Body of pancreas (tissue), 4 donors: ENCODE results near the gene MYOG. TPM values are rescaled to one million over a fixed set of nuclear protein-coding genes. Genes with fewer than 3 reads are reported as not detected.
A peak's percentile ranks its signal among the peaks of the same experiment; 100 is the strongest.

Experiments used
- ATAC-seq: fragments of 150-250 bp; one replicate; pipeline ENCODE4 v1.9.1; 2016
- DNase-seq, 4 donors: peaks; one replicate each; pipeline ENCODE4 v3.0.0-alpha.2; 2019
- H3K27ac ChIP-seq, 4 donors: fragments of 200-600 bp; sonication (generic); 1 replicate in 3 of 4; 2 replicates in 1 of 4; pipeline versions ENCODE4 v1.5.1 to v1.6.1; 2016 to 2019; ENCODE audit warnings: mild to moderate bottlenecking in 1 of 4, mixed read lengths in 1 of 4, moderate library complexity in 1 of 4
- H3K27me3 ChIP-seq, 2 donors: fragments of 200-600 bp; sonication (generic); one replicate each; pipeline ENCODE4 v1.6.0; 2016; ENCODE audit warnings: mild to moderate bottlenecking in 1 of 2
- H3K36me3 ChIP-seq, 2 donors: fragments of 200-600 bp; sonication (generic); replicated peaks in 1 of 2; 2 replicates each; pipeline ENCODE4 v1.5.1; 2016; ENCODE audit warnings: low read depth in 2 of 2; ENCODE audit not compliant: insufficient read depth in 1 of 2
- H3K4me1 ChIP-seq: fragments of 200-600 bp; sonication (generic); one replicate; pipeline ENCODE4 v1.6.0; 2016
- H3K4me3 ChIP-seq, 2 donors: fragments of 200-600 bp; sonication (generic); 1 replicate in 1 of 2; 2 replicates in 1 of 2; pipeline ENCODE4 v1.5.1; 2016 to 2019
- H3K9me3 ChIP-seq, 3 donors: fragments of 200-600 bp; sonication (generic); 1 replicate in 2 of 3; 2 replicates in 1 of 3; pipeline ENCODE4 v1.5.1; 2016
- POLR2A ChIP-seq, 3 donors: fragments of 450-650 bp; IDR thresholded peaks; one replicate each; pipeline ENCODE4 v1.6.1; 2016; ENCODE audit warnings: antibody characterized with exemption in 3 of 3, mild to moderate bottlenecking in 2 of 3
- WGBS, 2 donors: methylation state at CpG; one replicate each; pipeline ENCODE4 v1.1.5; 2017; 5-methylcytosine and 5-hydroxymethylcytosine counted together
- intact Hi-C: fragments of 100-400 bp; cut with DNase I; formaldehyde crosslinking; loops from one replicate; pipeline ENCODE4 v1.15.1; 2023
- total RNA-seq, 2 donors: library from RNA; depleted of rRNA; stranded (reverse); fragments of >200 nt; gene quantifications; one replicate each; pipeline ENCODE4 v1.1.0, GENCODE V29; 2016
- TF ChIP-seq, protein P1 (sequence below), 7 experiments: fragments of 450-650 bp in 4 of 7; fragments of 200-600 bp in 3 of 7; sonication (generic) in 3 of 7; IDR thresholded peaks; one replicate each; pipeline ENCODE4 v1.5.1; 2016 to 2019; ENCODE audit warnings: antibody characterized with exemption in 7 of 7

The MYOG gene
- total RNA-seq, 2 donors from 2014 or later, result not detected

DNA sequence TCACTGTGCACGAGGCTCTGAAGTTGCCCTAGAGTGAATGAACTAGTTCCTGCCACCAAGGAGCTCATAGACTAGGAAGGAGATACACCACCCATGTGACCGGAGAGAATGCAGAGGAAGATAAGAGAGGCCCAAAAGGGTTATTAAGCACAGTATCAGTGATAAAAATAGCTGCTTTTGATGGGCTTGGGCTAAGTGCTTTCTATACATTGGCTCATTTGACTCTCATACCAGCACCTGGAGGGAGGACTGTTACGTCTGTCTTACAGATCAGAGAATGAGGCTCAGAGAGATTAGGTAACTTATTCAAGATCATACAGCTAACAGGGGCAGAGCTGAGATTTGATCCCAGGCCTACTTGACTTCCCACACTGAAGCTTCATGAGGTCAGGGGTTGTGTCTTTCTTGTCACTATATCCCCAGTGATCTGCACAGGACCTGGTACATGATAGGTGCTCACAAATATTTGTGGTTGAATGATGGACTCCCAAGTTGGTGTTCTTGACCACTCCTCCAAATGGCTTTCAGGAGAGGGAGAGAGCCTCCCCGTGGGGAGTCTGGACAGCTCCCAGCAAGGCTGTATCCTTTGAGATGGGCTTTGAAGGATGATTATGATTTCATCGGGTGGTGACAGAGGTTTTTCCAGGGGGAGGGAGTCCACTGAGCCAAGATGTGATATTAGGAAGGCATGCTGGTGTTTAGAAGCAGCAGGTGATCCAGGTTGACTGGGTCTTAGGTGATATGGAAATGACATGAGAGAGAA lies 45.1 kb downstream of the MYOG start:
- H3K9me3 ChIP-seq, result no peaks in the 10 kb centered on the region
- H3K4me1 ChIP-seq, result no peaks in the 10 kb centered on the region
- no peak overlapping the region for H3K4me3 ChIP-seq
- TF ChIP-seq, protein P1, sequence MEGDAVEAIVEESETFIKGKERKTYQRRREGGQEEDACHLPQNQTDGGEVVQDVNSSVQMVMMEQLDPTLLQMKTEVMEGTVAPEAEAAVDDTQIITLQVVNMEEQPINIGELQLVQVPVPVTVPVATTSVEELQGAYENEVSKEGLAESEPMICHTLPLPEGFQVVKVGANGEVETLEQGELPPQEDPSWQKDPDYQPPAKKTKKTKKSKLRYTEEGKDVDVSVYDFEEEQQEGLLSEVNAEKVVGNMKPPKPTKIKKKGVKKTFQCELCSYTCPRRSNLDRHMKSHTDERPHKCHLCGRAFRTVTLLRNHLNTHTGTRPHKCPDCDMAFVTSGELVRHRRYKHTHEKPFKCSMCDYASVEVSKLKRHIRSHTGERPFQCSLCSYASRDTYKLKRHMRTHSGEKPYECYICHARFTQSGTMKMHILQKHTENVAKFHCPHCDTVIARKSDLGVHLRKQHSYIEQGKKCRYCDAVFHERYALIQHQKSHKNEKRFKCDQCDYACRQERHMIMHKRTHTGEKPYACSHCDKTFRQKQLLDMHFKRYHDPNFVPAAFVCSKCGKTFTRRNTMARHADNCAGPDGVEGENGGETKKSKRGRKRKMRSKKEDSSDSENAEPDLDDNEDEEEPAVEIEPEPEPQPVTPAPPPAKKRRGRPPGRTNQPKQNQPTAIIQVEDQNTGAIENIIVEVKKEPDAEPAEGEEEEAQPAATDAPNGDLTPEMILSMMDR (IDR thresholded peaks at IDR 0.05), result no peak
- no peak for TF ChIP-seq POLR2A (IDR thresholded peaks at IDR 0.05)
- no peak for ATAC-seq
- no peak for DNase-seq
- H3K27ac ChIP-seq, result no peak overlapping the region
- H3K27me3 ChIP-seq, result no peaks in the 10 kb centered on the region
- 34 to 36% methylated on average over 5 of the region's 5 CpGs for WGBS, 2 donors
- intact Hi-C loops, result loop anchor here (5.0 to 10.0 kb wide), 2 partner anchors 132 to 174 kb away; no protein-coding TSS in a partner anchor
- no peaks in the 10 kb centered on the region for H3K36me3 ChIP-seq

DNA sequence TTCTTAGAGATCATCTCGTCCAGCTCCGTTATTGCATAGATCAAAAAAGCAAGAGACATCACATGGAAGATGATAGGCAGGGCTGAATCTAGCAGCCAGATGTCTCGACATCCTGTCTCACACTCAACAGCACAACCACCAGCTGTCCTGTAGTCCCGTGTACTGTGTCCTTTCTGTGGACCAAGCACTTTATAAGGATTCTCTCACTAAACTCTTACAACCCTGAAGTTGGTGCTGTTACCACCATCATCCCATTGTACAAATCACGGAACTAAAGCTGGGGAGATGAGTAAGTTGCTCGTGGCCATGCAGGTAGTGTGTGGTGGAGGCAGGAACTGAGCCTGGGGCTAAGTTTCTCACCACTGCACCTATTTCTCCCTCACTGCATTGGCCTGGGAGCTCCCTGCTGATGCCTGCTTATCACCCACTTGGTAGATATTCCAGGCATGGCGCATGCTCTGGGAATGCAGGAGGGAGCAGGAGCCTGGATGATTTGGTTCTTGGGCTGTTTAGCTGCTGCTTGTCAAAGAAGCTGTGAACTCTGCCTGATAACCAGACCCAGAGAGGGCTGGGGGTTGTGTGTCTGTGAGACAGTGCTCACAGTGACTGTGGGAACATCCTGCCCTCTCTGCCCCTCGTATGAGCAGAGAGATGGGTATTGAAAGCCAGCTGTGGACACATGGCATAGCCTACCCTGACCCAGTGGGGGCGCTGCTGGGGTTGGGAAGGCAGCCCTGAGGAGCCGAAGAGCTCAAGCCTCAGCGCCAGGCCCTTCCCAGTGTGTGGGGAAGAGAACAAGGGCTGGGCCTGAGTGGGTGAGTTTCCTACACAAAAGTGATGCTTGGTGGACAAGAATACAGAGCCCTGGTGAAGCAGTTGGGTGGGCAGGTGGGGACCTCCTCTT lies 46.0 kb downstream of the MYOG start:
- TF ChIP-seq, protein P1 (IDR thresholded peaks at IDR 0.05), result no peak
- TF ChIP-seq POLR2A (IDR thresholded peaks at IDR 0.05), result no peak
- no peak for DNase-seq
- H3K27me3 ChIP-seq, result no peaks in the 10 kb centered on the region
- H3K9me3 ChIP-seq, result no peaks in the 10 kb centered on the region
- H3K27ac ChIP-seq, result no peak overlapping the region
- H3K4me1 ChIP-seq, result no peaks in the 10 kb centered on the region
- no peaks in the 10 kb centered on the region for H3K36me3 ChIP-seq
- WGBS, 2 donors, result 54 to 56% methylated on average over 10 to 11 of the region's 11 CpGs
- intact Hi-C loops, result loop anchor here (5.0 to 10.0 kb wide), 2 partner anchors 132 to 175 kb away; no protein-coding TSS in a partner anchor
- no peak for ATAC-seq
- H3K4me3 ChIP-seq, result no peak overlapping the region

DNA sequence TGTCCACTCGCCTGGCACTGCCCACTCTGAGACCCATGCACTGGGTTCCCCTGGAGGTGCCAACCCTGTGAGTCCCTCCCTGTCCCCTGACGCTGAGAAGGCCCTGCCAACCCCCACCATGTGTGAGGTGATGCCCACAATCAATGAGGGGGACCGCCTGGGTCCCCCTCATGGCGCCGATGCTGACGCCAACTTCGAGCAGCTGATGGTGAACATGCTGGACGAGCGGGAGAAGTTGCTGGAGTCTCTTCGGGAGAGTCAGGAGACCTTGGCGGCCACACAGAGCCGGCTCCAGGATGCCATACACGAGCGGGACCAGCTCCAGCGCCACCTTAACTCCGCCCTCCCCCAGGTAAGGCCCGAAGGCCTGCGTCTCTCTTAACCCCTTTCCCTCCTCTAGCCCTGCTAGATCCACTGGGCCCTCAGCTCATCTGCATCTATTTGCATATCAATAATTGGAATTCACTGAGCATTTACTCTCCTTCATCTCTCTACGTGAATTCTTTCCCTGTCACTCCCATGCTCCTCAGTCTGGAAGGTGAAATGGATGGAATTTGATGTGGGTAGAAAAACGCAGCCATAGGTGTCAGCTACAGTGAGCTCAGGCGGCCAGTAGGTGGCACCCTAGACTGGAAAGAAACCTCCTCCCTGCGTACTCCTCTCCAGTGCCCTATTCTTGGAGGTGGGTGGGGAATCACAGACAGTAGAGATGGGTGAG lies 46.8 kb downstream of the MYOG start:
- ATAC-seq, result peak; percentile 87
- Histone ChIP-seq H3K27me3 (no peaks in the 10 kb centered on the region), H3K27ac (no peak overlapping the region), H3K4me1 (no peaks in the 10 kb centered on the region), H3K36me3 (no peaks in the 10 kb centered on the region), H3K4me3 (no peak overlapping the region), H3K9me3 (no peaks in the 10 kb centered on the region)
- intact Hi-C loops, result no loop called here
- TF ChIP-seq, protein P1 (IDR thresholded peaks at IDR 0.05), result peak; percentile 66 to 92 (median 87)
- no peak for TF ChIP-seq POLR2A (IDR thresholded peaks at IDR 0.05)
- DNase-seq, result peak; percentile 76 to 81 (median 78)
- WGBS, 2 donors, result 27 to 42% methylated on average over 14 to 19 of the region's 22 CpGs

DNA sequence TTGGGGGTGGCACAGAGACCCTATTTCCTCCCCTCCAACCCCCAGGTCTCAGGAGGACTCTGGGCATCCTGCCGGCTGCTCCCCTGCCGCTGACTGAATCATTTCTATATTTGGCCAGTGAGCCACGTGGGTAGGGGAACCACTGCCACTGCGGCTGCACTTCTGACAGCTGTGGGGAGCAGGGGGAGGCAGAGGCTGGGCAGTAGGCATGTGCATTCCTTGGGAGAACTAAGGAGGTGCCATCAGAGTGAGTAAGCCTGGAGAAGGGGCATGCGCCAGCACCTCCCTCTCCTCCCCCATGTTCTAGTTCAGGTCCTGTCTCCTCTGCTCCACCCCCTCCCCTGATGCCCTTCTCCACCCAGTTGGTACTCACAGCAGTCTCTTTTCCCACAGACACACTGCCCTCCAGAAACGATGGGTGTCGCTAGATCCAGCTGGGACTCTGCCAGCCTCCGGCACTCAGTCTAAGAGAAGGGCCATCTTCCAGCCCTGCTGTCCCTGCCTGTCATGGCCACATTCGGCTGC lies 47.5 kb downstream of the MYOG start:
- no peaks in the 10 kb centered on the region for H3K36me3 ChIP-seq
- intact Hi-C loops, result no loop called here
- no peaks in the 10 kb centered on the region for H3K4me1 ChIP-seq
- ATAC-seq (no peak), DNase-seq (peak; percentile 20 to 65 (median 30))
- H3K9me3 ChIP-seq, result no peaks in the 10 kb centered on the region
- H3K4me3 ChIP-seq, result no peak overlapping the region
- WGBS, 2 donors, result 14 to 19% methylated on average over 7 to 9 of the region's 9 CpGs
- H3K27me3 ChIP-seq, result no peaks in the 10 kb centered on the region
- no peak overlapping the region for H3K27ac ChIP-seq
- TF ChIP-seq POLR2A (IDR thresholded peaks at IDR 0.05), result no peak
- TF ChIP-seq, protein P1 (IDR thresholded peaks at IDR 0.05), result peak in 1 of 7 experiments; percentile 14
